Medulla oblongata (tissue), 1 donor: Measurements from ENCODE around the gene GNPTAB.
"Not testable (repeated sequence)": the region's sequence is repeated elsewhere in the genome, so short reads cannot be mapped to it uniquely, and the experiment has no call there.

Experiments
- DNase-seq: peaks from one replicate; pipeline ENCODE4 v3.0.0-alpha.2; 2015; ENCODE audit errors: extremely low spot score

Gene GNPTAB

DNA sequence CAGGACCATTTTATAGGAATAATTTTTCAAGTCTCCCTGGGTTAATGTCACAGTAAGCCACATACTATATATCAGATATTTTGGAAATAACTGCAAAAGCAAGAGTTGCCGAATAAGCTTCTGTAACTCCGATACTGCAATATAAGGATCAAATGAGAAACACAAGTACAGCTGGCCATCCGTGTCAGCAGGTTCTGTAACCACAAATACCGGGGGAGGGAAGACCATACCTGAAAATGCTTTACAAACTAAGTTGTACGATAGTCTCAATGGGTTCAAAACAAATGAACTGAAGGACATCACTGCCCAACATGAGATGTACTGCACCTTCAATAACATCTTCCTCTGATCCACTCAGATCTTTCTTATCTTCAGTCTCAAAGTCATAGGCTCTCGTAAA, 93.3 kb downstream of the GNPTAB start:
- DNase-seq = no peak

DNA sequence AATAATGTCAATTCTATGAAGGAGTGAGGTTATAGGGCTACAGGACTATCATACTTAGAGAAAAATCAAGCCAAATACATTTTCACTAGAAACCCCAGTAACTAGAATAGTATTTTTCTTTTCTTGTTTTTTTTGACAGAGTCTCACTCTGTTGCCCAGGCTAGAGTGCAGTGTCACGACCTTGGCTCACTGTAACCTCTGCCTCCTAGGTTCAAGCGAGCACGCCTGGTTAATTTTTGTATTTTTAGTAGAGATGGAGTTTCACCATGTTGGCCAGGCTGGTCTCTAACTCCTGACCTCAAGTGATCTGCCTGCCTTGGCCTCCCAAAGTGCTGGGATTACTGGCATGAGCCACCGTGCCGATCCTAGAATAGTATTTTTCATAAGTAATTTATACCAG, 96.3 kb downstream of the GNPTAB start:
- DNase-seq = not testable (repeated sequence)

DNA sequence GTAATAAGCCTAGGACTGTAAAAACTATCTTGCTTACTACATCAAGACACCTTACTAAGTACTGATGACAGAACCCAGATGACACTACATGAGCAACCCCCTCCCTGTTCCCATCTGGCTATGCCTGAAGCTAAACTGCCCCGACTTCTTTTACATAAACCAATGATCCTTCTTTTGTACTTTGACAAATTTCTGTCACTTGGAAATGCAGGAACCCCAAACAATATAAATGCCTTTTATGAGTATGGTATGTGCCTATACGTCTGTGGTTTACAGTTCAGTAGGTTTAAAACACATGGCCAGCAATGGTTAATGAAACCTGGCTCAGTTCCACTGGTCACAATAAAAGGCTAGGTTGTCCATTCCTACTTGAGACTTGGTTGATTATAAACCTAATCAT, 97.6 kb downstream of the GNPTAB start:
- no peak for DNase-seq

GRCh38 chr12:101732318-101732717, 98.4 kb downstream of the GNPTAB start:
- DNase-seq = no peak

DNA sequence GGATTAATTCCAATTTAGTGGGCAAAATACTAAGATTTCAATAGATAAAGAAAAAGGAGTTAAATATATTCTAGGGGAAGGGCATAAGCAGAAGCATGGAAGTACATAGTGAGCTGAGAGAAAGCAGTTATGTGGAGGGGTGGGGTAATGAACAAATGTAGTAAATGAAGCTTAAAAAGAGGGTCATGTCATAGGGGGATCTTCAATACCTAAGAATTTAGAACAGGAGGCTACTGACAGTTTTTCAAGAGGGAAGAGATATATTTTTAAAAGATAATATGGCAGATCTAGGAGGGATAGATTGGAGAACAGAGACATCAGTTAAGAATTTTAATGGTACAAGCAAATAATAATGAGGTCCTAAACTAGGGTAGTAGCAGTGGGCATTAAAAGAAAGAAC, 100.9 kb downstream of the GNPTAB start:
- no peak for DNase-seq

DNA sequence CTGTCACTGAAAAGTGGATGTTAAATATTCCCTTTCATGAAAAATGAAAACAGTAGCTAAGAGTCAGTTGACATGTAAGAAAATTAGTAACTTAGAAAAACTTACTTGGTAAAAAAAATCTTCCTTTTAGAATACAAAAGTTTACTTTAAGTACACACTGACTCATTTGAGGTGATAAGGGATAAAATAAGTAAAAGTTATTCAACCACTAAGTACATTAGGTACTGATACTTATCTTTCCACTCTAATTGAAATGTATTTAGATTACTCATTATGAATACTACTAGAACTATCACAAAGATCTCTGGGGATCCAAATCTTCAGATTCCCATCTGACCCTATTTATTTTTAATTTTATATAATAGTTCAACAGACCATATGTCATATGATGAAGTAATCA, 103.7 kb downstream of the GNPTAB start:
- DNase-seq = no peak

DNA sequence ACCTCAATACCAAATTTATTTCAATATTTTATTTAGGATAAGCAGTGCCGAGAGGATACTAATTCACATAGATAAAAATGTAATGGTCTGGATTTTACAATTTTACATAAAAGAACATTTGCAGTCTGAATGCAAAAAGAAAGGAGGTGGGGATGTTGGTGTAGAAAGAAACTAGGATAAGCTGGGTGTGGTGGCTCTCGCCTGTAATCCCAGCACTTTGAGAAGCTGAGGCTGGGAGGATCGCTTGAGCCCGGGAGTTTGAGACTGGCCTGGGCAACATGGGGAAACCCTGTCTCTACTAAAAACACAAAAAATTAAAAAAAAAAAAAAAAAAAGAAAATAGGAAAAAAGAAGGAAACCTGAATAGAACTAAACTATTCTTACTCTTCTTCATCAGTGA, 108.4 kb downstream of the GNPTAB start:
- no peak for DNase-seq

GRCh38 chr12:101720118-101720517, 110.6 kb downstream of the GNPTAB start:
- no peak for DNase-seq

GRCh38 chr12:101719566-101719965, 111.2 kb downstream of the GNPTAB start:
- no peak for DNase-seq

- peak; percentile 46 for DNase-seq
Measured at GRCh38 chr12:101714877-101715444, 115.8 kb downstream of the GNPTAB start.

DNA sequence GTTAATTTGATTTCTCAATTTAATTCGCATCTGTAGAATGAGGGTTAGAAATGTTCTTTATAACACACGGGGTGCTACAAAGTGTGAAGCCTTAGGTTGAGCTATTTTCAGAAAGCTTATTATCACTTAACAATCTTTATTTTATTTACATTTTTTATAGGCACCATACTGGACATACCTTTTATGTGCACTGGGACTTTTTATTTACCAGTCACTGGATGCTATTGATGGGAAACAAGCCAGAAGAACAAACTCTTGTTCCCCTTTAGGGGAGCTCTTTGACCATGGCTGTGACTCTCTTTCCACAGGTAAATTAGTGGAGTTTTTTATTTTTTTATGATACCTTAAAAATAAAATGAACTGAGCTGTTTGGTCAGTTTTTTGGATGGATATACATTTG, 116.8 kb downstream of the GNPTAB start:
- DNase-seq = no peak

- peak; percentile 81 for DNase-seq
Measured at GRCh38 chr12:101713059-101713682, 117.6 kb downstream of the GNPTAB start.

DNA sequence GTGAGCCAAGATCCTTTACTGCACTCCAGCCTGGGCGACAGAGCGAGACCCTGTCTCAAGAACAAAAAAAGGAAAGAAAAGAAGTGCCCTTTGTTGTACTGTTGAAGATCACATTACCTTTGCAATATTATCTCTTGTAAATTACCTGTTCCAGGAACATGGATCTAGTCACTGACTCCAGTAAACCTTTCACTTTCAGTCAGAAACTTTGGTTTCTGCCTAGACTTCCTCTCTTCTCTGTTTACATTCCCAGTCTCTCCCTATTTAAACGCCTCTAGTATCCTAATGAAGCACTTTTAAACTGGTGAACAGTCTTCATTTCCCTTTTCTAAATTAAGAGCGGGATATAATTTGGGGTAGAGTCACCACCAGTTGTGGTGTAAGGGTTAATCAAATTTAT, 120.5 kb downstream of the GNPTAB start:
- no peak for DNase-seq

GRCh38 chr12:101707131-101707782, 123.5 kb downstream of the GNPTAB start:
- no peak for DNase-seq

DNA sequence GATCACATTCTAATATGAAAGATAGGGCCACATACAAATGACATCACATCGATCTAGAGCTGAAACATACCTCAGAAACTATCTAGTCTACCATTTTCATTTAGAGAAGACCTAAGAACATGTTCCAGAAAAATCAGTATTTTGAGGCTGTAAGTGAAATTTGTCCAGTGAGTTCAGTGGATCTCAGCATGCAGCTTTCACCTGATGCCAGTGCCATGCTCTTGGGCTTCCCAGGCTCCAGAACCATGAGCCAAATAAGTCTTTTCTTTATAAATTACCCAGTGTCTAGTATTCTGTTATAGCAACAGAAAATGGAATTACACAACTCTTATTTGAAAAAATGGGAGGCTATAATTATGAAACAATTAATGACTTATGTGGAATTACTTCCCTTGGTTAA, 124.4 kb downstream of the GNPTAB start:
- DNase-seq = no peak

- DNase-seq = no peak
Measured at GRCh38 chr12:101703487-101703886, 127.3 kb downstream of the GNPTAB start.

- no peak for DNase-seq
Measured at GRCh38 chr12:101700299-101700820, 130.4 kb downstream of the GNPTAB start.

- peak; percentile 58 for DNase-seq
Measured at GRCh38 chr12:101698800-101699347, 131.9 kb downstream of the GNPTAB start.

GRCh38 chr12:101697930-101698799, 132.6 kb downstream of the GNPTAB start:
- DNase-seq = peak; percentile 64

- peak; percentile 50 for DNase-seq
Measured at GRCh38 chr12:101697197-101697929, 133.4 kb downstream of the GNPTAB start, which contains the start of gene CHPT1. TSS of gene CHPT1 (plus strand) at chr12:101697640. CDS start at chr12:101697862, 222 bp downstream.
